HCT116 (cell line): Measurements from ENCODE around the gene ZBTB20. TPM values are rescaled to one million over a fixed set of nuclear protein-coding genes. Genes with fewer than 3 reads are reported as not detected.

Experiments
- ATAC-seq: fragments of 200-7000 bp; cut with Tn5 transposase; 2 replicates; pipeline ENCODE4 v1.9.1; 2020; ENCODE audit warnings: mild to moderate bottlenecking, moderate library complexity
- BruUV-seq: library from RNA; stranded (reverse); fragments of 400-500 nt; replicated peaks from 2 replicates; lab custom pipeline; 2021; lab: Mats Ljungman, UMichigan
- CTCF ChIA-PET: fragments of 300-600 bp; sonication (Branson Sonifier 250); formaldehyde crosslinking; loops from one replicate; lab custom pipeline; 2021; ENCODE audit warnings: antibody characterized with exemption; lab: Charles Lee
- POLR2A ChIA-PET: fragments of 300-600, 350-600 bp; sonication (Branson Sonifier 250); formaldehyde crosslinking; loops from one replicate; lab custom pipeline; 2021; ENCODE audit warnings: antibody characterized with exemption; lab: Charles Lee
- RAD21 ChIA-PET, 2 experiments: fragments of 300-600 bp; sonication (Branson Sonifier 250); formaldehyde crosslinking; loops; one replicate each; lab custom pipeline; 2023; ENCODE audit warnings: low total read pairs in 2 of 2; ENCODE audit not compliant: uncharacterized antibody in 2 of 2, unreplicated experiment in 2 of 2, low non-redundant PET in 1 of 2; lab: Charles Lee
- DNase-seq: peaks from one replicate; pipeline ENCODE4 v3.0.0-alpha.2; 2010; ENCODE audit warnings: low read depth, low spot score
- H2AFZ ChIP-seq: fragments of 200-600 bp; shearing (Covaris generic), sonication (generic); 2 replicates; pipeline ENCODE4 v1.6.1; 2017; ENCODE audit warnings: low read depth, mixed run types, mixed read lengths, antibody characterized with exemption, low read length; ENCODE audit not compliant: poor library complexity, severe bottlenecking
- H3K27ac ChIP-seq: 2 replicates; pipeline ENCODE4 v1.5.1; 2012; ENCODE audit warnings: low read depth, low read length
- H3K27me3 ChIP-seq: fragments of 200-600 bp; sonication (generic); 2 replicates; pipeline ENCODE4 v1.6.1; 2016; ENCODE audit warnings: mixed run types, low read length, mixed read lengths; ENCODE audit not compliant: insufficient read depth
- H3K36me3 ChIP-seq, 2 experiments: fragments of 200-500 bp in 1 of 2; fragments of 200-600 bp in 1 of 2; sonication (Bioruptor generic) in 1 of 2; sonication (generic) in 1 of 2; 2 replicates each; pipeline versions ENCODE4 v1.5.1 to v1.6.1; 2014 to 2016; ENCODE audit warnings: low read length in 2 of 2, inconsistent platforms in 1 of 2, mixed read lengths in 1 of 2, mixed run types in 1 of 2; ENCODE audit not compliant: insufficient read depth in 2 of 2, control insufficient read depth in 1 of 2
- H3K4me1 ChIP-seq, 2 experiments: fragments of 200-600 bp in 1 of 2; sonication (generic) in 1 of 2; 2 replicates each; pipeline versions ENCODE4 v1.5.1 to v1.6.1; 2012 to 2017; ENCODE audit warnings: low read length in 2 of 2, inconsistent platforms in 1 of 2, mild to moderate bottlenecking in 1 of 2, mixed read lengths in 1 of 2, mixed run types in 1 of 2, moderate library complexity in 1 of 2; ENCODE audit not compliant: insufficient read depth in 2 of 2, control insufficient read depth in 1 of 2
- H3K4me2 ChIP-seq: fragments of 200-600 bp; sonication (generic); 2 replicates; pipeline ENCODE4 v1.6.1; 2017; ENCODE audit warnings: mixed run types, low read length, mixed read lengths
- H3K4me3 ChIP-seq, 2 experiments: fragments of 200-600 bp in 1 of 2; sonication (generic) in 1 of 2; replicated peaks in 1 of 2; 2 replicates each; pipeline ENCODE4 v1.5.1; 2011 to 2016; ENCODE audit warnings: low read length in 2 of 2, control low read depth in 1 of 2, low read depth in 1 of 2, mild to moderate bottlenecking in 1 of 2, mixed read lengths in 1 of 2, mixed run types in 1 of 2
- H3K79me2 ChIP-seq: fragments of 200-600 bp; sonication (generic); 2 replicates; pipeline ENCODE4 v1.6.1; 2017; ENCODE audit warnings: mild to moderate bottlenecking, mixed run types, low read length, moderate library complexity, mixed read lengths; ENCODE audit not compliant: insufficient read depth
- H3K9ac ChIP-seq: fragments of 200-600 bp; sonication (generic); 2 replicates; pipeline ENCODE4 v1.6.1; 2016; ENCODE audit warnings: low read length, mixed read lengths
- H3K9me2 ChIP-seq: fragments of 200-600 bp; sonication (generic), shearing (Covaris generic); 2 replicates; pipeline ENCODE4 v1.6.1; 2017; ENCODE audit warnings: mixed run types, mild to moderate bottlenecking, moderate library complexity; ENCODE audit not compliant: insufficient read depth
- H3K9me3 ChIP-seq, 2 experiments: fragments of 200-500 bp in 1 of 2; fragments of 200-600 bp in 1 of 2; sonication (Bioruptor generic) in 1 of 2; sonication (generic) in 1 of 2; 2 replicates each; pipeline ENCODE4 v1.6.1; 2014 to 2017; ENCODE audit warnings: low read length in 2 of 2, mixed read lengths in 2 of 2, inconsistent platforms in 1 of 2, low read depth in 1 of 2, mild to moderate bottlenecking in 1 of 2, mixed run types in 1 of 2, moderate library complexity in 1 of 2; ENCODE audit not compliant: control insufficient read depth in 1 of 2, insufficient read depth in 1 of 2
- H4K20me1 ChIP-seq: fragments of 200-600 bp; sonication (generic), shearing (Covaris generic); 2 replicates; pipeline ENCODE4 v1.6.1; 2017; ENCODE audit warnings: mixed run types, mild to moderate bottlenecking, moderate library complexity; ENCODE audit not compliant: insufficient read depth
- ATF3 ChIP-seq: IDR thresholded peaks from 2 replicates; pipeline ENCODE4 v1.6.1; 2012
- CBX3 ChIP-seq: IDR thresholded peaks from 2 replicates; pipeline ENCODE4 v1.6.1; 2012; ENCODE audit warnings: low read depth
- CTCF ChIP-seq, 3 experiments: fragments of 200-600 bp in 1 of 3; sonication (generic) in 1 of 3; IDR thresholded peaks in 2 of 3; conservative IDR thresholded peaks in 1 of 3; 2 replicates each; pipeline ENCODE4 v1.5.1; 2012 to 2017; ENCODE audit warnings: low read depth in 2 of 3, low read length in 2 of 3, antibody characterized with exemption in 1 of 3, borderline replicate concordance in 1 of 3, control low read depth in 1 of 3, mild to moderate bottlenecking in 1 of 3, mixed read lengths in 1 of 3, mixed run types in 1 of 3, moderate library complexity in 1 of 3; ENCODE audit not compliant: insufficient read depth in 1 of 3
- ELF1 ChIP-seq: IDR thresholded peaks from 2 replicates; pipeline ENCODE4 v1.6.1; 2012; ENCODE audit warnings: low read depth, borderline replicate concordance
- FOSL1 ChIP-seq: IDR thresholded peaks from 2 replicates; pipeline ENCODE4 v1.6.1; 2012; ENCODE audit warnings: low read depth
- JUND ChIP-seq: IDR thresholded peaks from 2 replicates; pipeline ENCODE4 v1.6.1; 2012
- REST ChIP-seq: IDR thresholded peaks from 2 replicates; pipeline ENCODE4 v1.6.1; 2012; ENCODE audit warnings: low read depth
- SIN3A ChIP-seq: IDR thresholded peaks from 2 replicates; pipeline ENCODE4 v1.6.1; 2012; ENCODE audit warnings: low read depth
- SRF ChIP-seq: IDR thresholded peaks from 2 replicates; pipeline ENCODE4 v1.6.1; 2012; ENCODE audit warnings: low read depth
- TCF7L2 ChIP-seq: IDR thresholded peaks from 2 replicates; pipeline ENCODE4 v1.7.0; 2011; ENCODE audit warnings: borderline replicate concordance, inconsistent platforms; ENCODE audit not compliant: insufficient read depth, insufficient read length; ENCODE audit errors: extremely low read depth
- ZBTB33 ChIP-seq: IDR thresholded peaks from 2 replicates; pipeline ENCODE4 v1.6.1; 2011; ENCODE audit warnings: mild to moderate bottlenecking, low read length, moderate library complexity; ENCODE audit not compliant: insufficient replicate concordance; ENCODE audit errors: extremely low read depth
- ZFX ChIP-seq: fragments of 450-650 bp; IDR thresholded peaks from 2 replicates; pipeline ENCODE4 v1.6.1; 2017
- ZNF274 ChIP-seq: fragments of 200-500 bp; sonication (Bioruptor generic); IDR thresholded peaks from 2 replicates; pipeline ENCODE4 v1.6.1; 2014; ENCODE audit warnings: mild to moderate bottlenecking, low read depth, low read length, inconsistent platforms
- intact Hi-C: fragments of 100-400 bp; cut with micrococcal nuclease; formaldehyde crosslinking; loops from 2 replicates; pipeline ENCODE4 v1.10.0; 2022
- total RNA-seq: library from RNA; stranded (reverse); gene quantifications from one replicate; pipeline ENCODE4 v1.2.1, GENCODE V29; 2021; ENCODE audit not compliant: unreplicated experiment

Gene ZBTB20
- total RNA-seq, 1 experiment from 2014 or later: 42.1 TPM

- no peak for TF ChIP-seq ZBTB33
- TF ChIP-seq ZNF274: no peak
- no peak for TF ChIP-seq CBX3
- TF ChIP-seq TCF7L2: no peak
- no peak for TF ChIP-seq FOSL1
- TF ChIP-seq SRF: no peak
- no peak for TF ChIP-seq REST
Measured at GRCh38 chr3:114716916-114717315, 430.2 kb downstream of the ZBTB20 start (continued).

GRCh38 chr3:114716126-114716525, 431.0 kb downstream of the ZBTB20 start:
- Histone ChIP-seq H3K9me3 (no peaks in the 10 kb centered on the region), H3K9me2 (no peaks in the 10 kb centered on the region), H3K4me3 (no peak overlapping the region), H3K79me2 (peaks cover 75% of the 10 kb centered on the region), H3K4me1 (peaks cover 57 to 58% of the 10 kb centered on the region in 2 experiments), H3K4me2 (no peak overlapping the region), H3K36me3 (peaks cover 0 to 4% of the 10 kb centered on the region in 2 experiments; a peak in 1 of 4 replicates), H3K27me3 (no peaks in the 10 kb centered on the region), H4K20me1 (no peaks in the 10 kb centered on the region), H3K27ac (peak overlapping the region; percentile 11; the same call in 1 of the 2 replicates), H3K9ac (no peak overlapping the region), H2AFZ (no peak overlapping the region)
- ChIA-PET CTCF (no interaction called here), RAD21 (no interaction called here), POLR2A (no interaction called here)
- BruUV-seq: no TSS peak
- intact Hi-C loops: no loop called here
- DNase-seq: no peak
- no peak for ATAC-seq
- TF ChIP-seq JUND (no peak), SIN3A (no peak), ATF3 (no peak), CTCF (IDR thresholded peaks at IDR 0.05 in 2 of 3, conservative IDR thresholded peaks at IDR 0.05 in 1 of 3; ENCODE audit: borderline replicate concordance in 1 of 3, insufficient read depth in 1 of 3, low read depth in 2 of 3, low read length in 2 of 3) (no peak), REST (no peak), ELF1 (no peak), ZFX (no peak), ZNF274 (no peak)
